PC-9 (cell line): ENCODE measurements around the gene PAGR1. TPM values are rescaled to one million over a fixed set of nuclear protein-coding genes. Genes with fewer than 3 reads are reported as not detected.

Source experiments
- BruUV-seq: library from RNA; stranded (reverse); fragments of 400-500 nt; replicated peaks from 2 replicates; lab custom pipeline; 2021; lab: Mats Ljungman, UMichigan
- CTCF ChIA-PET: fragments of 300-600 bp; sonication (Branson Sonifier 250); formaldehyde crosslinking; loops from one replicate; lab custom pipeline; 2022; ENCODE audit warnings: antibody characterized with exemption; lab: Charles Lee
- POLR2A ChIA-PET: fragments of 300-600 bp; sonication (Branson Sonifier 250); formaldehyde crosslinking; loops from one replicate; lab custom pipeline; 2022; ENCODE audit warnings: antibody characterized with exemption; ENCODE audit not compliant: unreplicated experiment; lab: Charles Lee
- DNase-seq, 2 experiments: peaks; one replicate each; pipeline versions ENCODE4 v3.0.0 to v3.0.0-alpha.2; 2015 to 2022; ENCODE audit warnings: mixed read lengths in 1 of 2
- H2AFZ ChIP-seq: fragments of 200-600 bp; sonication (generic); 2 replicates; pipeline ENCODE4 v1.8.1; 2017; ENCODE audit warnings: antibody characterized with exemption
- H3F3A ChIP-seq: fragments of 200-600 bp; sonication (generic); 2 replicates; pipeline ENCODE4 v1.8.1; 2017; ENCODE audit warnings: antibody characterized with exemption, mild to moderate bottlenecking, low read depth; ENCODE audit not compliant: insufficient read depth
- H3K27ac ChIP-seq: fragments of 200-600 bp; sonication (generic); 2 replicates; pipeline ENCODE4 v1.6.1; 2016; ENCODE audit warnings: mixed run types
- H3K27me3 ChIP-seq: fragments of 200-600 bp; sonication (generic); 2 replicates; pipeline ENCODE4 v1.6.1; 2016; ENCODE audit warnings: low read depth, mixed run types; ENCODE audit not compliant: insufficient read depth
- H3K36me3 ChIP-seq: fragments of 200-600 bp; sonication (generic); 2 replicates; pipeline ENCODE4 v1.6.1; 2016; ENCODE audit warnings: low read depth, mixed run types
- H3K4me1 ChIP-seq: fragments of 200-600 bp; sonication (generic); replicated peaks from 2 replicates; pipeline ENCODE4 v1.6.1; 2016; ENCODE audit warnings: mixed run types; ENCODE audit not compliant: insufficient read depth
- H3K4me2 ChIP-seq: fragments of 200-600 bp; sonication (generic); 2 replicates; pipeline ENCODE4 v1.6.1; 2017; ENCODE audit warnings: mixed run types
- H3K4me3 ChIP-seq: fragments of 200-600 bp; sonication (generic); 2 replicates; pipeline ENCODE4 v1.6.1; 2016; ENCODE audit warnings: mixed run types
- H3K79me2 ChIP-seq: fragments of 200-600 bp; sonication (generic); 2 replicates; pipeline ENCODE4 v1.6.1; 2017; ENCODE audit warnings: low read depth, mixed run types
- H3K9me2 ChIP-seq: fragments of 200-600 bp; sonication (generic); 2 replicates; pipeline ENCODE4 v1.8.1; 2017; ENCODE audit warnings: mild to moderate bottlenecking; ENCODE audit not compliant: insufficient read depth
- H3K9me3 ChIP-seq: fragments of 200-600 bp; sonication (generic); 2 replicates; pipeline ENCODE4 v1.8.1; 2016; ENCODE audit warnings: low read depth; ENCODE audit not compliant: insufficient read depth
- H4K20me1 ChIP-seq: fragments of 200-600 bp; sonication (generic); 2 replicates; pipeline ENCODE4 v1.8.1; 2017; ENCODE audit not compliant: insufficient read depth
- CTCF ChIP-seq: fragments of 200-600 bp; sonication (generic); conservative IDR thresholded peaks from 2 replicates; pipeline ENCODE4 v1.6.1; 2017; ENCODE audit warnings: mixed run types, antibody characterized with exemption, mild to moderate bottlenecking, moderate library complexity
- EZH2 ChIP-seq: fragments of 200-600 bp; sonication (generic); IDR thresholded peaks from 2 replicates; pipeline ENCODE4 v1.8.0; 2017; ENCODE audit warnings: antibody characterized with exemption, low read depth
- intact Hi-C: fragments of 100-400 bp; cut with micrococcal nuclease; formaldehyde crosslinking; loops from one replicate; pipeline ENCODE4 v1.10.0; 2022; ENCODE audit not compliant: unreplicated experiment
- total RNA-seq: library from RNA; stranded (reverse); gene quantifications from 2 replicates; pipeline ENCODE4 v1.2.3, GENCODE V29; 2021

PAGR1 gene
- total RNA-seq, 1 experiment from 2014 or later, result 27.5 TPM

DNA sequence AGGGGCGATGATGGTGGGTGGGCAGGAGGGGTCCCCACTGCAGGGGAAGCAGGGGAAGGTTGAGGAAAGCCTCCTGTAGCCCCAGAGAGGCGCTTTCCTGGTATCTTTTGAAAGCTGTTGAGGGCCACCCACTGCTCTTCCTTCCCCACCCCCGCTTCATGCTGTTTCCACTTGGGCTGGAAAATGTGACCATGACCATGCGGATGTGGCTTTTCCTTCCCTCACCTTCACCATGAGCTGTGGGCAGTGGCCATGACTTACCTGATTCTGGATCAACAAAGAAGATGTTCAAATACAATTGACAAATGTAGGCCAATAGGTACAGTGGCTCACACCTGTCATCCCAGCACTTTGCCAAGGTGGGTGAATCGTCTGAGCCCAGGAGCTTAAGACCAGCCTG is 18.1 kb downstream of the PAGR1 start:
- no peaks in the 10 kb centered on the region for H3K4me1 ChIP-seq
- CTCF ChIA-PET, result interaction anchor here (0.6 kb wide), 1 partner anchor 718 kb away, joined by 16 read pairs; no protein-coding TSS in a partner anchor
- H3K4me2 ChIP-seq, result no peak overlapping the region
- peaks cover 4% of the 10 kb centered on the region; the same call in 1 of the 2 replicates for H3K36me3 ChIP-seq
- intact Hi-C loops, result no loop called here
- H2AFZ ChIP-seq, result no peak overlapping the region
- TF ChIP-seq CTCF (no peak), EZH2 (no peak)
- POLR2A ChIA-PET, result interaction anchor here (0.8 kb wide), 1 partner anchor 27 kb away, joined by 12 read pairs; no protein-coding TSS in a partner anchor
- H3K9me3 ChIP-seq, result no peaks in the 10 kb centered on the region
- no peaks in the 10 kb centered on the region for H3K79me2 ChIP-seq
- H3K9me2 ChIP-seq, result no peaks in the 10 kb centered on the region
- no peak for DNase-seq
- H4K20me1 ChIP-seq, result no peaks in the 10 kb centered on the region
- no peaks in the 10 kb centered on the region for H3K27me3 ChIP-seq
- no TSS peak for BruUV-seq
- no peak overlapping the region for H3K27ac ChIP-seq
- H3K4me3 ChIP-seq, result no peak overlapping the region
- H3F3A ChIP-seq, result peaks cover 4% of the 10 kb centered on the region; the same call in 1 of the 2 replicates

DNA sequence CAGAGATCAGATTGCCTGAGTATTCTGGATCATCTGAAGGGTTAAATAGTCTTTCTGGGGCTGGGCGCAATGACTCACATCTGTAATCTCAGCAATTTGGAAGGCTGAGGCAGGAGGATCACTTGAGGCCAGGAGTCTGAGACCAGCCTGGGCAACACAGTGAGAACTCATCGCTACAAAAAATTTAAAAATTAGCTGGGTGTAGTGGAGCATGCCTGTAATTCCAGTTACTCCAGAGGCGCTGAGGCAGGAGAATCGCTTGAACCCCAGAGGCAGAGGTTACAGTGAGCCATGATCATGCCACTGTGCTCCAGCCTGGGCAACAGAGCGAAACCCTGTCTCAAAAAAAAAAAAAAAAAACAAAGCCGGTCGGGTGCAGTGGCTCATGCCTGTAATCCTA is 20.0 kb downstream of the PAGR1 start:
- Histone ChIP-seq H2AFZ (no peak overlapping the region), H3K4me3 (no peak overlapping the region), H3K79me2 (no peaks in the 10 kb centered on the region), H3F3A (peaks cover 4% of the 10 kb centered on the region; the same call in 1 of the 2 replicates), H3K4me1 (no peaks in the 10 kb centered on the region), H3K9me2 (no peaks in the 10 kb centered on the region), H3K27me3 (no peaks in the 10 kb centered on the region), H3K9me3 (no peaks in the 10 kb centered on the region), H3K4me2 (no peak overlapping the region), H4K20me1 (no peaks in the 10 kb centered on the region), H3K36me3 (peaks cover 4% of the 10 kb centered on the region; the same call in 1 of the 2 replicates), H3K27ac (no peak overlapping the region)
- ChIA-PET POLR2A (no interaction called here), CTCF (no interaction called here)
- no peak for DNase-seq
- intact Hi-C loops, result no loop called here
- TF ChIP-seq EZH2 (no peak), CTCF (no peak)
- BruUV-seq, result no TSS peak

DNA sequence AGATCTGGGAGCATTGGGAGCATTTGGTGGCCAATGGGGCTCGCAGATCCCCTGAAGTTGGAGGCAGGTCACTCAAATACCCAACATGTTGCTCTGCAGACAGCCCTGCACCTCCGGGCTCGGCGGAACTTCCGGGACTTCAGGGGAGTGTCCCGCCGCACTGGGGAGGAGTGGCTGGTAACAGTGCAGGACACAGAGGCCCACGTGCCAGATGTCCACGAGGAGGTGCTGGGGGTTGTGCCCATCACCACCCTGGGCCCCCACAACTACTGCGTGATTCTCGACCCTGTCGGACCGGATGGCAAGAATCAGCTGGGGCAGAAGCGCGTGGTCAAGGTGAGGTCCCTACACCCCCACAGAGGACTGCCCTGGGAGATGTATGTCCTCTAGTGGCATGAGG is 20.7 kb downstream of the PAGR1 start:
- Histone ChIP-seq H3F3A (peaks cover 4% of the 10 kb centered on the region; the same call in 1 of the 2 replicates), H3K79me2 (no peaks in the 10 kb centered on the region), H3K36me3 (peaks cover 4% of the 10 kb centered on the region; the same call in 1 of the 2 replicates), H2AFZ (no peak overlapping the region), H3K27me3 (no peaks in the 10 kb centered on the region), H3K4me2 (no peak overlapping the region), H3K9me2 (no peaks in the 10 kb centered on the region), H3K9me3 (no peaks in the 10 kb centered on the region), H3K4me1 (no peaks in the 10 kb centered on the region), H3K4me3 (no peak overlapping the region), H4K20me1 (no peaks in the 10 kb centered on the region), H3K27ac (no peak overlapping the region)
- TF ChIP-seq EZH2, result no peak
- TF ChIP-seq CTCF, result no peak
- POLR2A ChIA-PET, result no interaction called here
- intact Hi-C loops, result no loop called here
- CTCF ChIA-PET, result interaction anchor here (0.6 kb wide), 1 partner anchor 112 kb away, joined by 3 read pairs; no protein-coding TSS in a partner anchor
- no TSS peak for BruUV-seq
- DNase-seq, result no peak
